Renal cortical epithelial cell (primary cell): ENCODE results near the gene PNMA8B. TPM values are rescaled to one million over a fixed set of nuclear protein-coding genes. Genes with fewer than 3 reads are reported as not detected.

Experiments
- DNase-seq: peaks from one replicate; pipeline ENCODE4 v3.0.0-alpha.2; 2011; ENCODE audit warnings: low read depth
- total RNA-seq: library from RNA; depleted of rRNA; stranded (reverse); fragments of >200 nt; gene quantifications from 2 replicates; pipeline ENCODE4 v1.2.3, GENCODE V29; 2014

The PNMA8B gene
- total RNA-seq, 1 donor from 2014 or later: 0.85 TPM

DNA sequence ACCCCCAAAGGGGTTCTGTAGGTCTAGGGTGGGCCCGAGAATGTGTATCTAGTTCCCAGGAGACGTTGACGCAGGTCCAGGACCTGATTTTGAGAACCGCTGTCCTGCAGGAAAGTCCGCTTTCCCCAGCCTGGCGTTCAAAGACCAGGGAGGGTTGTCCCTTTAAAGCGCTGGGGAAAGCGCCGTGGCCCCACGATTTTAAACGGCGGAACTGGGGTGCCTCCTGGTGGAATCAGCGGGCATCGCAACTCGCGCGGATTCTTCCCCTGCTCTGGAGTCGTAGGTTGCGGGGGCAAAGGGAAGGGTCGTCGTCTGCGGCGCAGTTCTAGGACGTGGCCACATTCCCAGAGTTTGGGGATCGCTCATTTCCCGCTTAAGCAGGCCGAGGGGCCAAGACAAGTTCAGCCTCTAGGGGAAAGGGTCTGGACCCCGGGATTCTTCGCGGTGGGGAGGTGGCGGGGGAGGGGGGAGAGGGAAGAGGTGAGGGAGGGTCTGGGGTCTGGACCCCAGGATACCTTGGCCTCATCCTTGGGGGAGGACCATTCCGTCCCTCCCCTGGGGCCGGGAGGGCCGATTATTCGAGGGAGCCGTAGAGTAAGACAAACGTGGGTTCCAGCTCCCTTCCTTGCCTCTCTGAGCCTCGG, 7.7 kb downstream of the PNMA8B start:
- DNase-seq: peak; percentile 32

DNA sequence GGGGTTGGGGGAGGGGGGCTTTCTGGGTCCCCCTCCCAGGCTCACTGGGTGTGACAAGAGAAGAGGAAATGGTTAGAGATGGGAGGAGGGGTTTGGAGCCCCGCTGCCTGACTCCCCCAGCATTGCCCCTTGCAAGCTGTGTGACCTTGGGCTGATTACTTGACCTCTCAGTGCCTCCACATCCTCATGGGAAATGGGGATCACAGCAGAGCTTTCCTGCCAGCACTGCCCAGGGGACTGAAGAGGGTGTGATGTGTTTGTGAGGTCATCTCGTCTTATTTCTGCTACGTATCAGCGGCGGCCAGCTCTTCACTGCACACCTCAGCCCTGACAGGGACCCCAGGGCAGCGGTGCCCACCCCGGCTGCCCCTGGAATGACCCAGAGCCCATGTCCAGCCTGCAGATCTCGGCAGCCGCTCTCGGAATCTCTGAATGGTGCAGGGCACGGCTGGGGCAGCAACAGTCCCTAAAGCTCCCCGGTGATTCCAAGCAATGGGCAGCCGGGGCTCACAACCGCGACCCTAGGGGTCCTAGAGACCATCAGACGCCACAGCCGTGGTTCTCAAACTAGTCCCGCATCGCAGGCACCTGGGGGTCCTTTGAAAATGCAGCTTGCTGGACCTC, 8.4 kb downstream of the PNMA8B start:
- DNase-seq: no peak

DNA sequence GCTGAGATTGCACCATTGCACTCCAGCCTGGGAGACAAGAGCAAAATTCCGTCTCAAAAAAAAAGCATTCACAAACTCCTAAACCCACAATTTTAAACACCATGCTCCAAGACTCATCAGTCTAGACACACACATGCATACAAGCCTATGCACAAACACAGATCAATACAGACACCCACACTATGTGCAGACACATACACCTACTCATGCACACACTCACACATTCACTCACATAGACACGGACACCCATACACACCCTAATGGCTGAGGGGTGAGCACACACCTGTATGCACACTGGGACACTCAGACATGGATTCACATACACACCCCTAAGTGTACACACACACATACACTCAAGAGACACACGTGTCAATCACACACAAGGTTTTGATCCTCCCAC, 9.3 kb downstream of the PNMA8B start:
- DNase-seq: no peak

DNA sequence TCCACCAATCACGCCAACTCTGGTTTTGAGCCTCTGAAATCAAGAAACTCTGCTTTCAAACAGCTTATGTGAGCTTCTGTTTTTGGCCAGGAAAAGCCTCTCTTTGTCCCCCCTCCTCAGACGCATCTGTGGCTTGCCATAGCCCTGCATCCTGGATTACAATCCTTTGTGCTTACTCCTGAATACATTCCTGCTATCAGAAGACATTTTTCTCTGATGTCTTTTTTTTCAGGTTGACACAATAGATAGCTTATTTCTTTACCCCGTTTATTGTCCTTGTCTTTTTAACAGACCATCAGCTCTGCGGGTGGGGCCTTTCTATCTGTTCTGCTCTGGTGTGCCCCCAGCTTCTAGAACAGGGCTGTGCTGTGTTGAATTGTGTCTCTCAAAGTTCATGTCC, 11.0 kb downstream of the PNMA8B start:
- no peak for DNase-seq

DNA sequence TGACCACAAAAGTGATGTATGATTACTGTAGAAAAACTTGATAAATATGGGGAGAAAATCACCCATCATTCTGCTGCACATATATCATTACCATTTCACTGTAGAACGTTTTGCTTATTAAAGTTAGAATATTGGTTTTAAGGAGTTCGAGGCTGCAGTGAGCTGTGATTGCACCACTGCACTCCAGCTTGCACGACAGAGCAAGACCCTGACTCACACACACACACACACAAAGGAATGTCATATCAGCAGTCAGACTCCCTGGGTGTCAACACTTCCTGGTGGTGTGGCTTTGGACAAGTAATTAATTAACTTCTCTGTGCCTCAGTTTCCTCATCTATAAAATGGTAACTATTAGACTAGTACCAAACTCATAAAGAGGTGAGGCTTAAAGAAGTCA, 13.0 kb downstream of the PNMA8B start:
- peak; percentile 66 for DNase-seq

DNA sequence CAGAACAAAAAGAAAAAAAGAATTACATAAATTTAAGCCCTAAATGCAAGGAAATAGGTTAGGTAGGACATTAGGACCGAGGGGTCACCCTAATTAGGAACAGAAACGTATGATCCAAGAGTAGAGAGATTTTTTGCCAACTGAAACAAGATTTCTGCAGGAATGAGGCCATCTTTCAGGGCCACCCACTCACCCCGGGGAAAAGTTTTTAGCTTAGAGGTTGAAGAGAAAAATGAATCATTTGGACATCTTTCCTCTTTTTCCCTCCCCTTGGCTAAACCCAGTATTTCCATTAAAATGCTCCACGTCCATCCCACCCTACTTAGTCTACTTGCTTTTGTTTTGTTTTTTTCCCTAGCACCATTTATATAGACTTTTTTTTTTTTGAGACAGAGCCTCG, 13.7 kb downstream of the PNMA8B start:
- no peak for DNase-seq

DNA sequence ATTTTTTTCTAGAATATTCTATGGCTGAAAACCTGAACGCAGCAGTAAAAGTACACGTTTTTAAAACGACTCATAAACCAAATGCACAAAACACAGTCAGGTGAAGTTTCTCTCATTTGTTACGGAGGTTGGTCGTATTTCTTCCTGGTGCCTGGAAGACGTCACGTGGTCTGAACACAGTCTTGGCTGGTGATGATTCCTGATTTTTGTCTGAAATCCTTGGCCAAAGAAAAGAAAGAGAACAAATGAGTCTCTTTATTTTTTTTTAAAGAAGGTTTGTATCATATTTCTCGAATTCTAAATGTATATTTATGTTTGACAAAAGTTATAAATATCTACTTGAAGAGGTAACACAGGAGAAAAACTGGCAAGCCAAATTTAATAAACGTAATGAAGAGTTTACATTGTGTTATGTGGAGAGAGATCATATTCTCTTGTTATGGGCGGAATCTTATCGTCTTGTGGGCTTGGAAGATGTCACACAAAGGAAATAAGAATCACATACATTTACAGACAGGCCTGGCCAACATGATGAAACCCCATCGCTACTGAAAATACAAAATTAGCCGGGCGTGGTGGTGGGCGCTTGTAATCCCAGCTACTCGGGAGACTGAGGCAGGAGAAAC, 14.3 kb downstream of the PNMA8B start:
- DNase-seq: no peak

DNA sequence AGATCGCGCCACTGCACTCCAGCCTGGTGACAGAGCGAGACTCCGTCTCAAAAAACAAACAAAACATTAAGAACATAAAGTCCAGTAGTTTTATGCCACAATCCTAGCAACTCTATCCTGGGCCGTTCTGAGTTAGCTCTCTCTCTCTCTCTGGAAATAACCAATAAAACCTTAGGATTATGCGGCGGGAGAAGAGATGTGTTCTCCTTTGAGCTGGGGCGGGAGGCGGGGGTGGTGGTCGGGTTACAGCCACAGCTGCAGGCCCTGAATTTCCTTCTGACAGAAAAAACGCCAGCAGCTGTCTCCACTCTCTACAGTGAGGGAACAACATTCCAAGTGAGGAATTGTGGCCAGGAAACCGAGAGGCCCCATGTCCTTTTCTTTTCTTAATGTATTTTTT, 15.3 kb downstream of the PNMA8B start:
- no peak for DNase-seq

DNA sequence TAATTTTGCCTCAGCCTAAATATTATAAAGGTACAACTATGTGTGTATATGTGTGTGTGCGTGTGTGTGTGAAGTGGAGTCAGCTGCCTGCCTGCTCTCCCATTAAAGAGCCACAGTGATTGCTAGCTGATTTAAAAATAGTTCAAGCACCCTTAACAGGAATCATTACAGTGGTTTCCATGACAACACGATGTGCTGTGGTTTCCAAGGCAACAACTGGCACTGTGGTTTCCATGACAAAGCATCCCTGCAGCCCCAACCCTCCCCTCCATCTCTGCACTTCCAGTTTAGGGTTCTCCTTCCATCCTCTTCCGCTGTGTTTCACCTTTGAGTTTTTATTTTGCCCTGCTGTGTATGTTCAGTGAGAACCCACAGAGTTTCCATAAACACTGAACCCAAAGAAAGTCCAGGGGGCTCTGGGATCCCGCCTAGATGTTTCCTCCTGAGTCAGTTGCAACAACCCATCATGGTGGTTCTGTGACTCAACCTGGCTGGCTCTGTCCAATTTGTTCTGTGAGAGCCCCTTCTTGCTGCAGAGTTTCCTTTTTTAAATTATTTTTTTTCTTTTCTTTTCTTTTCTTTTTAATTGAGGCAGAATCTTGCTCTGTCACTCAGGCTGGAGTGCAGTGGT, 17.2 kb downstream of the PNMA8B start:
- DNase-seq: no peak

DNA sequence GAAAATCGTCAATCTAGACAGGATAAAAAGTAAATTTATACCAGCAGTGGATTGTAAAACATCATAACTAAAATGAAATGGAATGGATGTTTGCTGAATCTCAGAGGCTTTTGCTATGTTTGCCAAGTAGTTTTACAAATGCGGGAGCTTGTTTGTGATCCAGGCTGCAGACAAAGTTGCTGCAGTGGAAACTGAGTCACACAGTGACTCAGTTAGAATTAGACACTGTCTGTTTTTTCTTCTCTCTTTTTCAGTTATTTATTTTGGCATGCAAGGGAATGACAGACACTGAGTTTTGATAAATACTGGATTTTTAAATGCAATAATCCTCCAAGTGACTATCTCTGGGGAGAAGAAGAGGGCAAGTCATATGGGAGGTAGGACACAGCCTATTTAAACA, 19.7 kb downstream of the PNMA8B start:
- DNase-seq: no peak

DNA sequence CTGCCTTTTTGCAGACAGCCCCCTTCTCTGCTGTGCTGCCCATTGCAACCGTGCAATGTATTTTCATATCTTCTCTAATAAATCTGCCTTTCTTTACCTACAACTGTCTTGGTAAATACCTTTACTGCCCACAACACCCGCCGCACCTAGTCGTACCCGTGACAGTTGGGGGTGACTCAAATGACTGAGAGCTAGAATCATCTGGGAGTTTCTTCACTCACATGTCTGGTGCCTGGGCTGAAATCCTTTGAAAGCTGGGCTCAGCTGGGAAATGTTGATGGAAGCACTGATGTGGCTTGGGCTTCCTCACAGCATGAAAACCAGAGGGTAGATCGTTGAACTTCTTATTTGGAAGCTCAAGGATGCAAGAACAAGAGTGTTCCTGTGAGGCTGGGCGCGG, 21.5 kb downstream of the PNMA8B start:
- peak; percentile 50 for DNase-seq

DNA sequence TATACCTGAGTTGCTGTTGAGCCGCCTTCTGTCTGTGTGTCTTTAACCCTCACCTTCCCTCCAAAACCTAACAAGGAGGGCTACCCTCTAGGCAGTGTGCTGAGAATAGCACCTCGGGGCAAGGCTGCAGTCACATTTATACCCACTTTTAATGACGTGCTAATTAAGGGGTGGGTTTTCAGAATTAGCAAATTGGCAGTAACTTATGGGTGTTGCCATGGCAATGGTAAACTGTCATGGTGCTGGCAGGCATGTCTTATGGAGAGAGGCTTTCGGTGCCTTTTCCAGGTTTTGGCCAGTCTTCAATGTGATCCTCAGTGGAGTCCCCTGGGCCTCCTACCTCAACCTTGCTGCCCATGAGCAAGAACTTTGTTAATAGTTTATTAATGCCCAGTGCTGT, 23.1 kb downstream of the PNMA8B start:
- no peak for DNase-seq

DNA sequence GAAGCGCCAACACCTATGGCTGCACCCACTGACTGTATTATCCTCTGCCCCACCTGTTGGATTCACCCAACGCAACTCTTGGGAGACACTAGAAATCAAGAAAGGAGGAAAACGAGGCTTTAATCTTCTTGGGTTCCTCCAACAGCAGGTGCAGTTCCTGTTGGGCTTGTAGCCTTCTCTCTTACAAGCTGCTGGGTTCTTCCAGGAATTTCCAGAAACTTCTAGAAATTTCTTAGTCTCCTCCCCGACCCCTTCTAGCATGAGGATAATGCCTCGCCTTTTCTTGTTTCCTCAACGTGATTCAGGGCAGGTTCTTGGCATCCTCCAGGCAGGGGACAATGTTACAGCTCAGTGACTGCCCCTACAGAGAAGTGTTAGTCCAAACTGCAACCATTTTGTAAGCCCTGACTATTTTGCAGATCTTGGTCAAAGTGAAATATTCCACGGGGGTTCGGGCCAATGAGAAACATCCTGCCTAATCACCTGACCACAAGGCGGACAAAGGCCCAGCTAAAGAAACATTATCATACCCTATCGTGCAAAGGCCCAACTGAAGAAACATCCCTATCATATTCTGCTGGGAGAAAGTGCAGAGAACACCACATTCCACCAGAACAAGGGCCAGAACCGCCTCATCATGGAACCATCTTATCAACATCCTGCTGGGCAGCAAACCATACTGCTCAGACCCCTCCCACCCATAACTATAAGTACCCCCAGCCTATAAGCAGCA, 23.7 kb downstream of the PNMA8B start:
- DNase-seq: no peak

DNA sequence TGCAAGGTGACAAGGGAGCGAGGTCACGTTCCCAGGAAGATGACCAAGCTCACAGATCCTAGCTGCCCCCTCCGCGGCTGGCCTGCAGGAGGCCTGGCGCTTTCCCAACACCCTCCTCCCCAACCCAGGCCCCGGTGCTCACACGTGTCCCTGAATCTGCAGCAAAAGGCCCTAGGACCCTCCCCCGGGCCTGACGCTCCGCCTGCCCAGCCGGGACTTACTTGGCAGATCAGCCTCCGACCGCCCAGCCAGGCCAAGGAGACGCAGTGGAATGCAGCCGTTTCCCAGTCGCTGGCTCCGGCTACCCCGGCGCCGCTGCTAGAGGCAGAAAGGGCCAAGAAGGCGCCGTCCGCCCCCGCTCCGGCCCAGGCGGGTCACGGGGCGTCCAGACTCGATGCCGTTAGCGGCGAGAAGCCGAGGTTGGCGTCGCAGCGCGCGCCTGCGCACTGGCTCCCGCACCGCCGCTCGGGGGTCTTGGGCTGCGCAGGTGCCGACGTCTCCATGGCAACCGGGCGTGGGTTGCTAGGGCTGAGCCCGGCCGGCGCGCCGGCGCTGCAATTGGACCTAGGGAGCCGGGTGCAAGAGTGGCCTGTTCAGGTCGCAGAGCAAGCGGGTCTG, 24.4 kb downstream of the PNMA8B start, which contains the start of gene PNMA8A:
TSS of gene PNMA8A (minus strand) at position 448 of the 618 bp plus-strand sequence. CDS start 528 bp downstream, outside the sequence.
- DNase-seq: peak; percentile 41

DNA sequence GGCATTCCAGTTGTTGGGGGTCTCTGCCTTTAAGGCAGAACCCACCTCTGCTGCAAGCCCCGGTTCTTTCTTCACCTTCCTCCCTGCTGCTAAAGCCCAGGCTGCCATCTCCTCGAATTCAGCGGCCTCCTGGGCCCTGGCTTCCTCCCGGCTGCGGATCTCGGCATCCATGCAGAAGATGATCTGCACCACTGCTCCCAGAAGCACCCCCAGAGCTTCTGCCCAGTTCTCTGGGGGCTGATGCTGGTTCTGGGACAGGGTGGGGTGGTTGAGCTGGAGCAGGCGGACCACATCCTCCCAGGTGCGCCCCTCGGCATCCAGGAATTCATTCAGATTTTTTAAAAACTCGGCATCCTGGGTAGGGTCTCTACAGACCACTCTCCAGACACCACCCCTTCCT, 25.3 kb downstream of the PNMA8B start:
- DNase-seq: no peak

DNA sequence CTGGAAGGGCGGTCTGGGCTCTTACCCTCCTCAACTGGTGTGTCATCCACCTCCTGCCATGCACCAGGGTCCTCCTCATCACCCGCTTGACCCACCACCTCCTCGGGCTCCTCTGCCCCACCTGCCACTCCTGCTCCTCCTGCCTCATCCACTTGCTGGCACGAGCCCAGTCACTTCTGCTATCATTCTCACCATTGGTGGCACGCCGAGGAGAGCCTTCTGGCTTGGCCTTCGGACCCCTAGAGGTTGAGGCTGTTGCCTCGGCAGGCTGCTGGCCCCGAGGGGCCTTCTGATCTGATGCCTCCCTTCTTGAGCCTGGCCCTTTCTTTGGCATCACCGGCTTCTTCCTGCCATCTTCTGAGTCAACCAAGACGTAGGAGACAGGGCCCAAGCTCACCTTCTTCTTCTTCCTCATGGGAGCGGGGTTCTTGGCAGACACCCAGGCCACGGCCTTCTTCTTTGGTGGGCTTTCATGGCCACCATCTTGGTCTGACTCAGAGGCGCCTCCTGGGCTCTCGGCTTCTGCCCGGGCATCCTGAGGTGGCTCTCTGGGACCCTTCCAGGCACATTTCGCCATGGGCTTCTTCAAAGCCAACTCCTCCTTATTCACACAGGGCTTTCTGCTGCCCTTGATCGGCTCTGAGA, 26.0 kb downstream of the PNMA8B start:
- DNase-seq: no peak

DNA sequence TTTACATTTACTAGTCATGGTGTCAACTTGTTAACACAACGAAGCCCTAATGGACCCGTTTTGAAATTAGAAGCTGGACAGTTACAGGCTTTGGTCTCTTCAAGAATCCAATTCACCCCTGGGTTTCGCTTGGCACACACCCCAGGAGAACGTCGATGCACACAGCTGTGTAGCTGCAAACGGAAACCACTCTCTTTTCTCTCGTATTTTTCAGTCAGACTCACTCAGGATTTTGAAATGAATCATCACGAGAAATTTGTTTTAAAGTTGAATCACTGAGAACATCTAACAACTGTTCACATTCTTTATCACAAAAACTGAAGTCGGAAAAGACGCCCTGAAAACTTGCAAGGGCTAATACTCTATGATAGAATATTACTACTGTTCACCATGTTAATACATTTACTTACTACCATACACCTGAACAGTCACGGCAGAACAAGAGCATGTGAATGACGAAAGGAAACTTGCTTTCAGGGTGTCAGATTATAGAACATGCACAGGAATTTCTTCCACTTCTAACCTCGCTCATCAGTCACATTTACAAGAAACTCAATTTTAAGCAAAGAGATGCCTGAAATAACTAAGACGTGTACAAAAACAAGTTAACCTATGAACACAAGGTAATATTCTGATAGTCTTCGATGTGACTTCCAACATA, 29.0 kb downstream of the PNMA8B start:
- no peak for DNase-seq

DNA sequence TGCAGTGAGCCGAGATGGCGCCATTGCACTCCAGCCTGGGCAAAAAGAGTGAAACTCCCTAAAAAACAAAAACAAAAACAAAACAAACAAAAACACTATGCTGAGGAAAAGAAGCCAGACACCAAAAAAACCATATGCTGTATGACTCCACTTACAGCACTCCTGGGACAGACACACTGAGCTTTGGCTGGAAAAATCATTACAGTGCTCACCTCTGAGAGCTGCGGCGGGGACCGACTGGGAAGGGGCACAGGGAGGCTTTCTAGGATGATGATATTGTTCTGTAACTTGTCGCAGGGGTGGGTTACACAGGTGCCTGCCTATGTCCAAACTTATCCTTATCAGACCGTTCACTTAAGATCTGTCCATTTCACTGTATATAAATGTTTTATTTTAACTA, 32.2 kb downstream of the PNMA8B start:
- DNase-seq: no peak

DNA sequence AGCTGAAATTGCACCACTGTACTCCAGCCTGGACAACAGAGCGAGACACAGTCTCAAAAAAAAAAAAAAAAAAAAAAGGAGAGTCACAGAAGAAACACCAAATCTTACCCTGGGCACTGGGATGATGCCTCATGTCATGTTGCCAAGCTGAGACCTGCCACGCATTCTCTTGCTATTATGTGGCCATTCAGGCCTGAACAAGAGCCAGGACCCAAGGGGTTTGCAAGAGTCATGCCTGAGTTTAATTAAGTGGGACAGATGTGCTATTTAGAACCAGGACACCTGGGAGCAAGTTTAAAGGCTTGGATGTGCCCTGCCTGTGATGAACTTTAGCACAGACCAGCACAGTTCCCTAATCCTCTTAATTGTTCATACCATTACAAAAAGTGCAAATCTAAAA, 34.1 kb downstream of the PNMA8B start:
- DNase-seq: no peak

DNA sequence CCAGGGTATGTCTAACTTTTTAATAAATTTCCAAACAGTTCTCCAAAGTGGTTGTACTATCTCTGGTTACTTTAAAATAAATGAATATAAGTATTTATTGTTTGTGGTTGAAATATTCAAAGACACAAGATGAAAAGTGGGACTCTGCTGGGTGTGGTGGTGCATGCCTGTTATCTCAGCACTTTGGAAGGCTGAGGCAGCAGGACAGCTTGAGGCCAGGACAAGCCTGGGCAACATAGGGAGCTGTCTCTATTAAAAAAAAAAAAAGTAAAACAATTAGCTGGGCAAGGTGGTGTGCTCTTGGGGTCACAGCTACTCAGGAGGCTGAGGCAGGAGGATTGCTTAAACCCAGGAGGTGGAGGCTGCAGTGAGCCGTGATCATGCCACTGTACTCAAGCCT, 34.7 kb downstream of the PNMA8B start:
- no peak for DNase-seq

DNA sequence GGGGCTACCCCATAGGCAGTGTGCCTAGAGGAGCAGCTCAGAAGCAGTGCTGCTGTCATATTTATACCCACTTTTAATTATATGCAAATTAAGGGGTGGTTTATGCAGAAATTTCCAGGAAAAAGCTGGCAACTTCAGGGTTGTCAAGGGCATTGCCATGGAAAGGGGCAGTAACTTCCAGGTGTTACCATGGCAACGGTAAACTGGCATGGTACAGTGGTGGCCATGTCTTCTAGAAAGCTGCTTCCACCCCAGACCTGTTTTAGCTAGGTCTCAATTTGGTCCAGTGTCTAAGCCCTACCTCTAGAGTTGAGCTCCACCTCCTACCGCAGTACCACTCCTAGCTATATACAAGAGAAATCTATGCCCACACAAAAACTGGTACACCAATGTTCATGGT, 35.6 kb downstream of the PNMA8B start:
- DNase-seq: no peak
